ENCODE results near the gene C2orf76. TPM values are rescaled to one million over a fixed set of nuclear protein-coding genes. Genes with fewer than 3 reads are reported as not detected.

C2orf76 gene
- total RNA-seq, 2 donors from 2014 or later: 10.7 to 10.9 TPM

DNA sequence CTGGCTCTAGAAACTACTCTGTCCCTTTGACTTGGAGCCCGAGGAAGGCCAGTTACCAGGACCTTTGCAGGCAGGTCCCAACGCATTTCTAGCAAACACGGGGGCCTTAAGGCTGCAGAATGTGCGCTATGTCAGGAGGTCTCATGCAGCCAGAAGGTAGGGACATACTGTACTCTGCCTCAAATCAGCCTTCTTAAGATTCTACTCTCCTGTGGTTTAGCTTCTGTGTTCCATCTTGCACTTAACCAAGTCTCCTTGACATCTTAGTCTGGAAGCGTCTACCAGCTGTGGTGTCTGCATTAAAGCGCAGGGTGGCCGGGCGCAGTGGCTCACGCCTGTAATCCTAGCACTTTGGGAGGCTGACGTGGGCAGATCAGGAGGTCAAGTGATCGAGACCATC is 77.5 kb downstream of the C2orf76 start:
- no peaks in the 10 kb centered on the region for H3K9me3 ChIP-seq (ENCODE audit: control insufficient read depth, low read length)
- Mint-ChIP-seq H3K36me3 (ENCODE audit: low read depth) (no peaks in the 10 kb centered on the region), H3K27me3 (ENCODE audit: insufficient read depth) (peaks cover 8% of the 10 kb centered on the region), H3K27ac (no peak overlapping the region), H3K9me3 (no peaks in the 10 kb centered on the region), H3K4me1 (peaks cover 7% of the 10 kb centered on the region), H3K4me3 (no peak overlapping the region)
- no peak overlapping the region for H3K9ac ChIP-seq (ENCODE audit: extremely low read depth, low read length, poor library complexity, severe bottlenecking)
- H3K4me3 ChIP-seq (ENCODE audit: low read length): no peak overlapping the region
- TF ChIP-seq, protein P1, sequence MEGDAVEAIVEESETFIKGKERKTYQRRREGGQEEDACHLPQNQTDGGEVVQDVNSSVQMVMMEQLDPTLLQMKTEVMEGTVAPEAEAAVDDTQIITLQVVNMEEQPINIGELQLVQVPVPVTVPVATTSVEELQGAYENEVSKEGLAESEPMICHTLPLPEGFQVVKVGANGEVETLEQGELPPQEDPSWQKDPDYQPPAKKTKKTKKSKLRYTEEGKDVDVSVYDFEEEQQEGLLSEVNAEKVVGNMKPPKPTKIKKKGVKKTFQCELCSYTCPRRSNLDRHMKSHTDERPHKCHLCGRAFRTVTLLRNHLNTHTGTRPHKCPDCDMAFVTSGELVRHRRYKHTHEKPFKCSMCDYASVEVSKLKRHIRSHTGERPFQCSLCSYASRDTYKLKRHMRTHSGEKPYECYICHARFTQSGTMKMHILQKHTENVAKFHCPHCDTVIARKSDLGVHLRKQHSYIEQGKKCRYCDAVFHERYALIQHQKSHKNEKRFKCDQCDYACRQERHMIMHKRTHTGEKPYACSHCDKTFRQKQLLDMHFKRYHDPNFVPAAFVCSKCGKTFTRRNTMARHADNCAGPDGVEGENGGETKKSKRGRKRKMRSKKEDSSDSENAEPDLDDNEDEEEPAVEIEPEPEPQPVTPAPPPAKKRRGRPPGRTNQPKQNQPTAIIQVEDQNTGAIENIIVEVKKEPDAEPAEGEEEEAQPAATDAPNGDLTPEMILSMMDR (conservative IDR thresholded peaks at IDR 0.05): no peak
- H3K27me3 ChIP-seq (ENCODE audit: control insufficient read depth, insufficient read depth, low read length, poor library complexity, severe bottlenecking): no peaks in the 10 kb centered on the region
- H3K27ac ChIP-seq (ENCODE audit: low read depth, low read length): no peak overlapping the region
- no peaks in the 10 kb centered on the region for H3K4me1 ChIP-seq (ENCODE audit: control insufficient read depth, insufficient read depth, low read length)
- H3K36me3 ChIP-seq (ENCODE audit: control insufficient read depth, insufficient read depth, low read length): no peaks in the 10 kb centered on the region
- DNase-seq: no peak
- 78 to 92% methylated on average over 9 to 11 of the region's 11 CpGs for WGBS, 2 experiments (ENCODE audit: insufficient coverage in 1 of 2, insufficient read length in 1 of 2)

DNA sequence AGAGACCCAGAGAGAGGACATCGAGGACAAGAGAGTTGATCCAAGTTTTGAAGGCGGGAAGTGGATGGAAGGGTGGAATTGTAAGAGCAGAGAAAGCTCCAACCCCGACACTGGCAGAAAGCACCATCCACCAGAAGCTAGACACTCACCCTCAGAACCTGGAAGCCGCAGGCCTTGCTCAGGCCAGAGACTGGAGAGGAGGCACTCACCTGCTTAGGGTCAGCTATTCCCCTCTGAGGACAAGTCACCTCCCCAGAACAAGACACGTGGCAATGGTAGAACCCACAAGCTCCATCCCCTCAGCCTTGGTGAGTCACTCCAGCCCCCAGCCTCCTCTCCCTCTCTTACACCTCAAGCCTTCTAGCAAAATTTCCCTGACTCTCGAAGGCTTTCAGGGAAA is 78.1 kb downstream of the C2orf76 start:
- no peak for DNase-seq
- H3K27ac ChIP-seq (ENCODE audit: low read depth, low read length): no peak overlapping the region
- H3K27ac Mint-ChIP-seq: no peak overlapping the region
- no peaks in the 10 kb centered on the region for H3K4me1 ChIP-seq (ENCODE audit: control insufficient read depth, insufficient read depth, low read length)
- no peak overlapping the region for H3K4me3 Mint-ChIP-seq
- no peaks in the 10 kb centered on the region for H3K9me3 ChIP-seq (ENCODE audit: control insufficient read depth, low read length)
- no peak overlapping the region for H3K4me3 ChIP-seq (ENCODE audit: low read length)
- peaks cover 8% of the 10 kb centered on the region for H3K27me3 Mint-ChIP-seq (ENCODE audit: insufficient read depth)
- no peaks in the 10 kb centered on the region for H3K9me3 Mint-ChIP-seq
- WGBS, 2 experiments (ENCODE audit: insufficient coverage in 1 of 2, insufficient read length in 1 of 2): 82 to 89% methylated on average over 3 to 6 of the region's 6 CpGs
- peaks cover 7% of the 10 kb centered on the region for H3K4me1 Mint-ChIP-seq
- no peaks in the 10 kb centered on the region for H3K36me3 ChIP-seq (ENCODE audit: control insufficient read depth, insufficient read depth, low read length)
- TF ChIP-seq, protein P1 (conservative IDR thresholded peaks at IDR 0.05): no peak
- H3K36me3 Mint-ChIP-seq (ENCODE audit: low read depth): no peaks in the 10 kb centered on the region
- H3K9ac ChIP-seq (ENCODE audit: extremely low read depth, low read length, poor library complexity, severe bottlenecking): no peak overlapping the region
- no peaks in the 10 kb centered on the region for H3K27me3 ChIP-seq (ENCODE audit: control insufficient read depth, insufficient read depth, low read length, poor library complexity, severe bottlenecking)

- Mint-ChIP-seq H3K4me1 (peaks cover 3% of the 10 kb centered on the region), H3K27ac (no peak overlapping the region), H3K4me3 (no peak overlapping the region), H3K27me3 (ENCODE audit: insufficient read depth) (peaks cover 5% of the 10 kb centered on the region), H3K9me3 (no peaks in the 10 kb centered on the region), H3K36me3 (ENCODE audit: low read depth) (no peaks in the 10 kb centered on the region)
- no peak overlapping the region for H3K9ac ChIP-seq (ENCODE audit: extremely low read depth, low read length, poor library complexity, severe bottlenecking)
- 84 to 88% methylated on average over 5 to 8 of the region's 8 CpGs for WGBS, 2 experiments (ENCODE audit: insufficient coverage in 1 of 2, insufficient read length in 1 of 2)
- no peaks in the 10 kb centered on the region for H3K36me3 ChIP-seq (ENCODE audit: control insufficient read depth, insufficient read depth, low read length)
- H3K27ac ChIP-seq (ENCODE audit: low read depth, low read length): no peak overlapping the region
- no peaks in the 10 kb centered on the region for H3K4me1 ChIP-seq (ENCODE audit: control insufficient read depth, insufficient read depth, low read length)
- no peaks in the 10 kb centered on the region for H3K27me3 ChIP-seq (ENCODE audit: control insufficient read depth, insufficient read depth, low read length, poor library complexity, severe bottlenecking)
- H3K9me3 ChIP-seq (ENCODE audit: control insufficient read depth, low read length): no peaks in the 10 kb centered on the region
- TF ChIP-seq, protein P1 (conservative IDR thresholded peaks at IDR 0.05): no peak
- no peak overlapping the region for H3K4me3 ChIP-seq (ENCODE audit: low read length)
- DNase-seq: no peak
Measured at GRCh38 chr2:119286661-119287060, 80.0 kb downstream of the C2orf76 start.
